ENCODE data around the gene APEX2. TPM values are rescaled to one million over a fixed set of nuclear protein-coding genes. Genes with fewer than 3 reads are reported as not detected.
"Not testable (repeated sequence)": the region's sequence is repeated elsewhere in the genome, so short reads cannot be mapped to it uniquely, and the experiment has no call there.

The APEX2 gene
- total and polyA plus RNA-seq, 2 donors: 6.7 to 9.0 TPM

DNA sequence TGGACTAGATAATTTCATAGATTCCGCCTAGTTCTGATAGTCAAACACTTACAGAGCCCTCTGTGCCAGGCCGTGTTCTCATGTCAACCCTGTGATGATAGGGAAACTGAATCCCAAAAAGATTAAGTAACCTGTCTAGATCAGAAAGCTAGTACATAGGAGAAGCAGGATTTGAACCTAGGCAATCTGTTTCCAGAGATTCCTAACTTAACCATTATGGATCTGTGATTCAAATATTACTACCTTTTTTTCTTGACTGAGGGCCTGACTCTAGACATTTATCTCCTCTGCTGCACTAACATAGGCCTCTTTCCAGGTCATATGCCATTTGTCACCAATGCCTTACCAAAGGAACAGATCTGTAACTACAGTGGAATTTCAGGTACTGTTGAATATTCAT, 29.1 kb downstream of the APEX2 start:
- 94% methylated on average over 2 of the region's 2 CpGs for WGBS
- H3K4me3 ChIP-seq (ENCODE audit: low read length in 2 of 2): no peak overlapping the region
- DNase-seq (ENCODE audit: low read depth in 6 of 9, low spot score in 9 of 9): no peak
- no peak overlapping the region for H3K27ac ChIP-seq (ENCODE audit: low read depth in 1 of 2, low read length in 1 of 2)
- H3K27me3 ChIP-seq (ENCODE audit: control insufficient read depth in 2 of 2, insufficient read depth in 1 of 2, low read length in 1 of 2): no peaks in the 10 kb centered on the region
- H3K9me3 ChIP-seq (ENCODE audit: control insufficient read depth in 2 of 2, insufficient read depth in 1 of 2, low read length in 1 of 2): no peaks in the 10 kb centered on the region
- H3K4me1 ChIP-seq (ENCODE audit: control insufficient read depth in 2 of 2, insufficient read depth in 2 of 2, low read length in 2 of 2): no peaks in the 10 kb centered on the region
- no peaks in the 10 kb centered on the region for H3K36me3 ChIP-seq (ENCODE audit: control insufficient read depth in 2 of 2, insufficient read depth in 2 of 2, low read length in 1 of 2)

DNA sequence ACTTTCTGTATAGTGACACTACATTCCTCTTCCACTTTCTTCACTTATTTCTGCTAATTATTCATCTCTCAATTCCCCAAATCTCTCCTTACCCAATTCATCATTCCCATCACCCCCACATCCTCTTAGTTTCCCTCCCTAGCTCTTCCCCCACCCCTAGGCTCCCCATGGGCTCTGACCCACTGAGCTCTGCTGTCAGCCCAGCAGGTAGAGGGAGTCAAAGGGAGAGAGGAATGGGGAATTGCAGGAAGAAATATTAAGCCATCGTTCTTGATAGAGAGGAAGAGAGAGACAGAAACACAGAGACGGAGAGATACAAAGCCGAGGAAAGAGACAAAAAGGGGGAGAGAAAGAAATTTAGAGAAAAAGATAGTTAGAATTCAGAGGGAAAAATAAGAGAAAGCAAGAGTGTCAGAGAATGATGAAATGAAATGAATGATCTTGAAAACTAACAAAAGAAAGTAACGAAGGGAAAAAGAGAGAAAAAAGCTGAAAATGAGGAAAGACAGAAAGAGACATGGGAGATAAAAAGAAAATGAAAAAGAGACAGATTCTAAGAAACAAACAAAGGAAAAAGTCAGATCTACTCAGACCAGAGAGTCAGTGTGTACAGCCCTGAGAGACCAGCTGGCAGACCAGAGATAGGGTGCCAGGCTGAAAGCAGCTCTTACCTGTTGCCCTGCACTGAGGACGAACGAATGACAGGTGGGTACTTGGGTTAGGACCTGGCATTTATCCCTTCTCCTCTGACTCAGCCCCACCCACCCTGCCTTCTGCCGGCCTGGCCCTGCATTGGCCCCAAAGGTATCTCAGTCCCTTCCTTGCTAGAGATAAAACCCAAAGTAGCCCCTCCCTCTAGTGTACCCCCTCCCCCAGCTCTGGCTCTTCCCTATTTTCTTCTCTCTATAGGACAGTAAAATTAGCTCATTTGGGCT, 30.4 kb downstream of the APEX2 start, which contains the start of gene ALAS2:
Gene ALAS2 (minus strand): TSS at position 707 of the 935 bp plus-strand sequence. CDS start 4,977 bp downstream, outside the sequence.
- Histone ChIP-seq H3K4me3 (ENCODE audit: low read length in 2 of 2) (no peak within 1 kb of the TSS), H3K27ac (ENCODE audit: low read depth in 1 of 2, low read length in 1 of 2) (no peak within 1 kb of the TSS), H3K27me3 (ENCODE audit: control insufficient read depth in 2 of 2, insufficient read depth in 1 of 2, low read length in 1 of 2) (no peaks in the 10 kb centered on the region), H3K9me3 (ENCODE audit: control insufficient read depth in 2 of 2, insufficient read depth in 1 of 2, low read length in 1 of 2) (no peaks in the 10 kb centered on the region), H3K4me1 (ENCODE audit: control insufficient read depth in 2 of 2, insufficient read depth in 2 of 2, low read length in 2 of 2) (no peaks in the 10 kb centered on the region), H3K36me3 (ENCODE audit: control insufficient read depth in 2 of 2, insufficient read depth in 2 of 2, low read length in 1 of 2) (no peaks in the 10 kb centered on the region)
- DNase-seq (ENCODE audit: low read depth in 6 of 9, low spot score in 9 of 9): no peak
- WGBS: 91% methylated on average over 7 of the region's 7 CpGs

DNA sequence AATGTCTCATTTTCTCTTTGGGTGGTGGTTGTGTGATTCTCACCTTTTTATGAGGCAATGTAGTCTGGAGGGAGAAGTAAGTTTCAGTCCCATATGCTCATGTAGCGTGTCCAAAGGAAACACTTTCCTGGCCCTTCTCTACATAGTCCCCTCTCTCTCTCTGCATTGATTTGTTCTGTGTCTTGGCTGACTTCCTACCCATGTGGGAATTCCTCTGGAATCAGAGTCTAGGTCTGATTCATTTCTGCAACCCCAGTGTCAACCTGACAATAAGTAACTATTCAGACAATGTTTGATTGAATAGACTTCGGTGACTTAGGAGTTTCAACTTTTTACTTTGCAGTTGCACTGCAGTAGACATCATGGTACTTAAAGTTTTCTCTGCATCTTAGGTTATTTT, 33.3 kb downstream of the APEX2 start:
- Histone ChIP-seq H3K4me1 (ENCODE audit: control insufficient read depth in 2 of 2, insufficient read depth in 2 of 2, low read length in 2 of 2) (no peaks in the 10 kb centered on the region), H3K36me3 (ENCODE audit: control insufficient read depth in 2 of 2, insufficient read depth in 2 of 2, low read length in 1 of 2) (no peaks in the 10 kb centered on the region)

DNA sequence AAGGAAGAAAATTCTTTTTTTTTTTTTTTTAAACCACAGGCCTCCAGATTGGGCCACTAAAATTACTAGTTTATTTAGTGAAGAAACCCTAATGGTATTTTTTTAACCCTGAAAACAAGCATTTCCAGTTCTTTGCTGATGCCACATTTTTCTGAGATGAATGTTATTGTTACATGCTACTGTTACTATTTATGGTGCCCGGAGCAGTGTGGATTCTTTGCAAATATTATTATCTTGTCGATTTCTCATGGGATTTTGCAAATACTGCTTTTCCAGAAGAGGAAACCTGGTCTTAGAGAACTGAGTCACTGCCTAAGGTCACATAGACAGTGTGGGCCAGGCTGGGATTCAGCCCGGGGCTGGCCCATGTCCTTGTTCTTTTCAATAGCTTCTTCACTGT, 39.3 kb downstream of the APEX2 start:
- Histone ChIP-seq H3K27me3 (ENCODE audit: control insufficient read depth in 2 of 2, insufficient read depth in 1 of 2, low read length in 1 of 2) (no peaks in the 10 kb centered on the region), H3K4me1 (ENCODE audit: control insufficient read depth in 2 of 2, insufficient read depth in 2 of 2, low read length in 2 of 2) (no peaks in the 10 kb centered on the region), H3K27ac (ENCODE audit: low read depth in 1 of 2, low read length in 1 of 2) (no peak overlapping the region), H3K4me3 (ENCODE audit: low read length in 2 of 2) (no peak overlapping the region), H3K9me3 (ENCODE audit: control insufficient read depth in 2 of 2, insufficient read depth in 1 of 2, low read length in 1 of 2) (no peaks in the 10 kb centered on the region), H3K36me3 (ENCODE audit: control insufficient read depth in 2 of 2, insufficient read depth in 2 of 2, low read length in 1 of 2) (no peaks in the 10 kb centered on the region)
- DNase-seq (ENCODE audit: low read depth in 6 of 9, low spot score in 9 of 9): no peak
- WGBS: 92% methylated on average over 3 of the region's 3 CpGs

More for the DNA sequence above, 33.3 kb downstream of the APEX2 start:
- no peak for DNase-seq (ENCODE audit: low read depth in 6 of 9, low spot score in 9 of 9)
- Histone ChIP-seq H3K9me3 (ENCODE audit: control insufficient read depth in 2 of 2, insufficient read depth in 1 of 2, low read length in 1 of 2) (no peaks in the 10 kb centered on the region), H3K27ac (ENCODE audit: low read depth in 1 of 2, low read length in 1 of 2) (no peak overlapping the region), H3K4me3 (ENCODE audit: low read length in 2 of 2) (no peak overlapping the region), H3K27me3 (ENCODE audit: control insufficient read depth in 2 of 2, insufficient read depth in 1 of 2, low read length in 1 of 2) (no peaks in the 10 kb centered on the region)
- 90% methylated on average over 2 of the region's 2 CpGs for WGBS

DNA sequence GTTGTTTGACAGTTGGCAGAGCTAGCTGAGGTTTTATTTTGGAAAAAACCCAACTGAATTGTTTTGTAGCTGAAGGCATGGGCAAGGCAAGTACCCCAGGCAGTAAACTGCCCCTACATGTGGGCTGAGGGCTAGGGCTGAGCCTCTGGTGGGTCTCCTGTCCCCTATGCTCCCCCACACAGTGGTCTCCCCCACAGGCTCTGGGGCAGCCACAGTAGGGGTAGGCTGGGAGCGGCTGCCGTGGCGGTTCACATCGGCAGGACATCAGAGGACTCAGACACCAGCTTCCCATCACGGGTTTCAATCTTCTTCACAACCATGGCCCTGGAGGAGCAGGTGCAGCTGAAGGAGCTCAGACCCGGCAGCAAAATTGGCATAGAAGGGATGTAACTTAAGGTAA, 41.4 kb downstream of the APEX2 start:
- Histone ChIP-seq H3K4me3 (ENCODE audit: low read length in 2 of 2) (no peak overlapping the region), H3K9me3 (ENCODE audit: control insufficient read depth in 2 of 2, insufficient read depth in 1 of 2, low read length in 1 of 2) (no peaks in the 10 kb centered on the region), H3K27ac (ENCODE audit: low read depth in 1 of 2, low read length in 1 of 2) (no peak overlapping the region), H3K36me3 (ENCODE audit: control insufficient read depth in 2 of 2, insufficient read depth in 2 of 2, low read length in 1 of 2) (no peaks in the 10 kb centered on the region), H3K4me1 (ENCODE audit: control insufficient read depth in 2 of 2, insufficient read depth in 2 of 2, low read length in 2 of 2) (no peaks in the 10 kb centered on the region), H3K27me3 (ENCODE audit: control insufficient read depth in 2 of 2, insufficient read depth in 1 of 2, low read length in 1 of 2) (no peaks in the 10 kb centered on the region)
- WGBS: 98% methylated on average over 6 of the region's 6 CpGs
- no peak for DNase-seq (ENCODE audit: low read depth in 6 of 9, low spot score in 9 of 9)

DNA sequence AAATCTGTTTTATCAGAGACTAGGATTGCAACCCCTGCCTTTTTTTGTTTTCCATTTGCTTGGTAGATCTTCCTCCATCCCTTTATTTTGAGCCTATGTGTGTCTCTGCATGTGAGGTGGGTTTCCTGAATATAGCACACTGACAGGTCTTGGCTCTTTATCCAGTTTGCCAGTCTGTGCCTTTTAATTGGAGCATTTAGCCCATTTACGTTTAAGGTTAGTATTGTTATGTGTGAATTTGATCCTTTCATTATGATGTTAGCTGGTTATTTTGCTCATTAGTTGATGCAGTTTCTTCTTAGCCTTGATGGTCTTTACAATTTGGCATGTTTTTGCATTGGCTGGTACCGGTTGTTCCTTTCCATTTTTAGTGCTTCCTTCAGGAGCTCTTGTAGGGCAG, 50.4 kb downstream of the APEX2 start:
- H3K36me3 ChIP-seq (ENCODE audit: control insufficient read depth in 2 of 2, insufficient read depth in 2 of 2, low read length in 1 of 2); H3K27me3 ChIP-seq (ENCODE audit: control insufficient read depth in 2 of 2, insufficient read depth in 1 of 2, low read length in 1 of 2); H3K9me3 ChIP-seq (ENCODE audit: control insufficient read depth in 2 of 2, insufficient read depth in 1 of 2, low read length in 1 of 2); H3K4me3 ChIP-seq (ENCODE audit: low read length in 2 of 2); H3K4me1 ChIP-seq (ENCODE audit: control insufficient read depth in 2 of 2, insufficient read depth in 2 of 2, low read length in 2 of 2); H3K27ac ChIP-seq (ENCODE audit: low read depth in 1 of 2, low read length in 1 of 2); DNase-seq (ENCODE audit: low read depth in 6 of 9, low spot score in 9 of 9): not testable (repeated sequence)
- WGBS: 93% methylated on average over 2 of the region's 2 CpGs

DNA sequence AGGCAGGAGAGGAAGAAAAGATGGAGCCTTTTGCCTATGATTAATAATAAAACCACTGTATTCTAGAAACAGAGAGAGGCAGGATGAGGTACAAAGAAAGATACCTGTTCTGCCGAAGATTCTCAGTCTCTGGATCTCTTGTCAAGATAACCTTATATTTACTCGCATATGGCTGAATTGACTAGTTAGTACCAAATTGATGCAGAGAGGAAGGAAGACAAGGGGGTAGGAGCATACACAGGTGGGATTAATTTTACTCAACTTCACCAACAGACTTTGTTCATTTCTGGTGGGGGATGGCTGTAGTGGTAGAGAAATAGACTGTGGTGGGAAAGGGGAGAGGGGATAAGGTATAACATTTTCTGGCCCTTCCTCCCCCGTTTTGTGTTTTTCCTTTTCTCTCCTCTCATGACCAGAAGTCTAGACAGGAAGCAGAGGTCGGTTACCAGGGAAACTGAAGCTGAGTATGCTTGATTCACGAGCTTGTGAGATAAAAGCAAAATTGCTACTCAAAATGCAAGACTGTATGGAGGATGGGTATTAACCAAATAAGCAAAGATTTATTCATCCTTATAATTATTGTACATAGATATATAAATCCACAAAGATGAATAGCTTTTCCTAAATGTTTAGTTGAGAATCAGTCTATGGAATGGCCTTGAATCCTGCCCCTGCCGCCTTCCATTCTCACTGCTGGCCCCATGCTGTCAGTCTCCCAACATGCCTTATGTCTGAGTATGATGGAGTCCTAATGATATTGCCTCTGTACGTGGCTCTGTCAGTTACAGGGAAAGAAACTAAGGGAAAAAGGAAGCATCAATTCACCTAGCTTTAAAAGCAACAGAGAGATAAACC, 56.9 kb downstream of the APEX2 start:
- WGBS: 11% methylated on average over 7 of the region's 7 CpGs
- peak in 8 of 9 donors; percentile 12 to 67 (median 18) for DNase-seq (ENCODE audit: low read depth in 6 of 9, low spot score in 9 of 9)

DNA sequence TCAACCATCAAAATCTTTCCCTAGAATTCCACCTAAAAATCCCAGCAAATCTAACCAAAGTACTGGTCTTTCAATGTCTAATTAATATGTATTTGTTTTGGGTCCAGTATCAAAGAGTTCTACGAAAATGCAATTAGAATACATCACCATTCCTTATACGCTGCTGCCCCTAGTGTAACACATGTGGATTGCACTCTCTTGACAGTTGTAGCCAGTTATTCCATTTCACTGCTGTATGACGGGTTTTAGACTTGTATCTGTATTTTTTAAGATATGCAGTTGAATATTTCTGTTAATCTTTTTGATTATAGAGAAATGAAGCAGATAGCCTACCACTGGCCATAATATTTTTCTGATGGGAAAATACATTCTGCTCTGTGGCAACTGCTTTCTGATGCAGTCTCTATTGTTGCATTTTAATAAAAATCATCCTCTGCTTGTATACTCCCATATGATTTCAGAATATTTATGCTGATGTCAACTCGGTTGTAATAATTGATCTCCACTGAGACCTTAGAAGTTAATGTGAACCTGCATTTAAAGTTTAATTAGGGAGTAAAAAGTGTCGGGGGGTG, 57.6 kb downstream of the APEX2 start:
- WGBS: 24% methylated on average over 5 of the region's 5 CpGs
- Histone ChIP-seq H3K36me3 (ENCODE audit: control insufficient read depth in 2 of 2, insufficient read depth in 2 of 2, low read length in 1 of 2) (no peaks in the 10 kb centered on the region), H3K4me1 (ENCODE audit: control insufficient read depth in 2 of 2, insufficient read depth in 2 of 2, low read length in 2 of 2) (peaks cover 0 to 2% of the 10 kb centered on the region in 2 donors), H3K4me3 (ENCODE audit: low read length in 2 of 2) (no peak overlapping the region), H3K9me3 (ENCODE audit: control insufficient read depth in 2 of 2, insufficient read depth in 1 of 2, low read length in 1 of 2) (no peaks in the 10 kb centered on the region), H3K27ac (ENCODE audit: low read depth in 1 of 2, low read length in 1 of 2) (no peak overlapping the region), H3K27me3 (ENCODE audit: control insufficient read depth in 2 of 2, insufficient read depth in 1 of 2, low read length in 1 of 2) (no peaks in the 10 kb centered on the region)
- DNase-seq (ENCODE audit: low read depth in 6 of 9, low spot score in 9 of 9): peak in 6 of 9 donors; percentile 2 to 50 (median 8)

More for the DNA sequence above, 56.9 kb downstream of the APEX2 start:
- Histone ChIP-seq H3K4me1 (ENCODE audit: control insufficient read depth in 2 of 2, insufficient read depth in 2 of 2, low read length in 2 of 2) (peaks cover 0 to 2% of the 10 kb centered on the region in 2 donors), H3K27me3 (ENCODE audit: control insufficient read depth in 2 of 2, insufficient read depth in 1 of 2, low read length in 1 of 2) (no peaks in the 10 kb centered on the region), H3K36me3 (ENCODE audit: control insufficient read depth in 2 of 2, insufficient read depth in 2 of 2, low read length in 1 of 2) (no peaks in the 10 kb centered on the region), H3K4me3 (ENCODE audit: low read length in 2 of 2) (no peak overlapping the region), H3K9me3 (ENCODE audit: control insufficient read depth in 2 of 2, insufficient read depth in 1 of 2, low read length in 1 of 2) (peaks cover 0 to 4% of the 10 kb centered on the region in 2 donors), H3K27ac (ENCODE audit: low read depth in 1 of 2, low read length in 1 of 2) (no peak overlapping the region)

Measured in thymus (tissue), 11 donors.